Naive thymus-derived CD4-positive, alpha-beta T cell (primary cell): Measurements from ENCODE around the gene SMIM5. TPM values are rescaled to one million over a fixed set of nuclear protein-coding genes. Genes with fewer than 3 reads are reported as not detected.

Experiments
- ATAC-seq: fragments of 150-1000 bp; cut with Tn5 transposase; 2 replicates; pipeline ENCODE4 v1.10.0; 2021; ENCODE audit warnings: mild to moderate bottlenecking, moderate library complexity
- CTCF ChIA-PET: fragments of 350-600 bp; sonication (Branson Sonifier 250); formaldehyde crosslinking; loops from one replicate; lab custom pipeline; 2021; ENCODE audit warnings: antibody characterized with exemption; lab: Charles Lee
- POLR2A ChIA-PET: fragments of 350-600 bp; sonication (Branson Sonifier 250); formaldehyde crosslinking; loops from one replicate; lab custom pipeline; 2021; ENCODE audit warnings: antibody characterized with exemption, inconsistent platforms; lab: Charles Lee
- DNase-seq, 9 donors: peaks; one replicate each; pipeline versions ENCODE4 v3.0.0 to v3.0.0-alpha.2; 2020 to 2022; ENCODE audit warnings: mixed read lengths in 1 of 9
- H3K27ac ChIP-seq: one replicate; pipeline ENCODE4 v1.7.0; 2013; ENCODE audit warnings: mild to moderate bottlenecking, low read depth, low read length, moderate library complexity
- H3K27me3 ChIP-seq, 2 donors: one replicate each; pipeline ENCODE4 v1.7.0; 2013; ENCODE audit warnings: low read length in 2 of 2, mild to moderate bottlenecking in 2 of 2, moderate library complexity in 2 of 2; ENCODE audit not compliant: control insufficient read depth in 2 of 2, insufficient read depth in 2 of 2
- H3K36me3 ChIP-seq, 3 experiments: 1 replicate in 2 of 3; 2 replicates in 1 of 3; pipeline ENCODE4 v1.7.0; 2013; ENCODE audit warnings: low read length in 3 of 3, mild to moderate bottlenecking in 3 of 3, moderate library complexity in 1 of 3; ENCODE audit not compliant: insufficient read depth in 3 of 3, control insufficient read depth in 2 of 3
- H3K4me1 ChIP-seq, 2 donors: one replicate each; pipeline ENCODE4 v1.7.0; 2013; ENCODE audit warnings: low read length in 2 of 2, mild to moderate bottlenecking in 2 of 2, moderate library complexity in 1 of 2; ENCODE audit not compliant: control insufficient read depth in 2 of 2, insufficient read depth in 2 of 2
- H3K4me3 ChIP-seq: 2 replicates; pipeline ENCODE4 v1.7.0; 2013; ENCODE audit warnings: mild to moderate bottlenecking, low read length
- H3K9me3 ChIP-seq, 3 experiments: 1 replicate in 2 of 3; 2 replicates in 1 of 3; pipeline ENCODE4 v1.7.0; 2013; ENCODE audit warnings: low read length in 3 of 3; ENCODE audit not compliant: control insufficient read depth in 2 of 3
- H3K27ac Mint-ChIP-seq, 9 donors: one replicate each; pipeline ENCODE4 v1.8.0; 2020 to 2022; ENCODE audit warnings: mixed read lengths in 9 of 9, mild to moderate bottlenecking in 8 of 9, moderate library complexity in 5 of 9, inconsistent platforms in 2 of 9
- H3K27me3 Mint-ChIP-seq, 5 donors: one replicate each; pipeline ENCODE4 v1.8.0; 2021 to 2022; ENCODE audit warnings: mixed read lengths in 5 of 5, mild to moderate bottlenecking in 1 of 5
- H3K36me3 Mint-ChIP-seq, 5 donors: one replicate each; pipeline ENCODE4 v1.8.0; 2020 to 2022; ENCODE audit warnings: mixed read lengths in 5 of 5, mild to moderate bottlenecking in 3 of 5, inconsistent platforms in 1 of 5
- H3K4me1 Mint-ChIP-seq, 7 donors: one replicate each; pipeline ENCODE4 v1.8.0; 2020 to 2022; ENCODE audit warnings: mixed read lengths in 7 of 7, mild to moderate bottlenecking in 3 of 7, inconsistent platforms in 1 of 7
- H3K4me3 Mint-ChIP-seq, 10 donors: one replicate each; pipeline ENCODE4 v1.8.0; 2020 to 2022; ENCODE audit warnings: mild to moderate bottlenecking in 10 of 10, mixed read lengths in 10 of 10, moderate library complexity in 6 of 10, inconsistent platforms in 2 of 10
- H3K9me3 Mint-ChIP-seq, 11 donors: one replicate each; pipeline ENCODE4 v1.8.0; 2020 to 2022; ENCODE audit warnings: mixed read lengths in 11 of 11, mild to moderate bottlenecking in 4 of 11, inconsistent platforms in 1 of 11, moderate library complexity in 1 of 11
- intact Hi-C, 2 donors: fragments of 100-400 bp; cut with micrococcal nuclease; formaldehyde crosslinking; loops; one replicate each; pipeline ENCODE4 v1.15.1; 2023
- polyA plus RNA-seq, 2 donors: library from polyadenylated mRNA; unstranded; fragments of 300-500 nt; fragmentation: Illumina TruSeq; gene quantifications; one replicate each; pipeline ENCODE4 v1.2.3, GENCODE V29; 2021
- total RNA-seq, 6 experiments: library from RNA in 5 of 6; stranded (reverse) in 5 of 6; gene quantifications; 1 replicate in 5 of 6; 2 replicates in 1 of 6; pipeline ENCODE4 v1.2.3 and lab custom pipeline; 2021 to 2026

Gene SMIM5
- total and polyA plus RNA-seq, 7 experiments from 2014 or later = 0.06 to 2.4 (median 0.82) TPM

GRCh38 chr17:75654176-75654575 is 20.9 kb downstream of the SMIM5 start:
- peak overlapping the region in 1 of 9 donors; percentile 57 for H3K27ac Mint-ChIP-seq
- H3K4me3 ChIP-seq = no peak overlapping the region
- peaks cover 0 to 11% (median 4%) of the 10 kb centered on the region in 7 donors for H3K4me1 Mint-ChIP-seq
- no peak for ATAC-seq
- no peaks in the 10 kb centered on the region for H3K9me3 ChIP-seq
- CTCF ChIA-PET = interaction anchor here (1.5 to 2.1 kb wide), 3 partner anchors 21 to 99 kb away, joined by 6 to 9 read pairs (median 9); partner anchors contain the start of gene SMIM5
- H3K27me3 Mint-ChIP-seq = no peaks in the 10 kb centered on the region
- no peak overlapping the region for H3K4me3 Mint-ChIP-seq
- intact Hi-C loops = no loop called here
- H3K4me1 ChIP-seq = no peaks in the 10 kb centered on the region
- H3K27ac ChIP-seq = no peak overlapping the region
- H3K9me3 Mint-ChIP-seq = no peaks in the 10 kb centered on the region
- POLR2A ChIA-PET = interaction anchor here (0.9 kb wide), 1 partner anchor 66 kb away, joined by 3 read pairs; no protein-coding TSS in a partner anchor
- no peak for DNase-seq
- peaks cover 0 to 37% (median 9%) of the 10 kb centered on the region in 5 donors for H3K36me3 Mint-ChIP-seq
- H3K36me3 ChIP-seq = peaks cover 0 to 50% (median 0%) of the 10 kb centered on the region in 3 experiments
- no peaks in the 10 kb centered on the region for H3K27me3 ChIP-seq

DNA sequence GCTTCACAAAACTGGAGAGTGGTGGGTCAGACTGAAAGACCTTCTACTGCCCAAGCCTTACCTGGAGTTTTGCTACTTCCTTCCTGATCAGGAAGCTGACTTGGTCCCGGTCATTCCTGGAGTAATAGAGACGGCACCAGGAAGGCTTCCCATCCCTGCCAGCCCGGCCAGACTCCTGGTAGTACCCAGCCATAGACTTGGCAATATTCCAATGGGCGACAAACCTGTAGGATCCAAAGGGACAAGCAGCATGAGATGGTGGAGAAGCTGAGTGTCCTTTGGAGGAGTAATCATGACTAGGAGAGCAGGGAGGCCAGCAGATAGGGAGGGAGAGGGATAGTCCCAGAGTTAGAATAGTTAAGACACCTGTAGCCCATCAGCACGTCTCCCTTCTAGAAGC is 25.0 kb downstream of the SMIM5 start:
- ATAC-seq (no peak), DNase-seq (no peak)
- ChIA-PET POLR2A (interaction anchor here (1.1 to 1.6 kb wide), 2 partner anchors 8 to 9 kb away, joined by 3 read pairs; partner anchors contain the start of genes RECQL5 and SAP30BP), CTCF (interaction anchor here (2.4 kb wide), 1 partner anchor 25 kb away, joined by 10 read pairs; the partner anchor contains the start of gene SMIM5)
- Mint-ChIP-seq H3K4me1 (peaks cover 0 to 7% (median 0%) of the 10 kb centered on the region in 7 donors), H3K36me3 (peaks cover 0 to 39% (median 3%) of the 10 kb centered on the region in 5 donors), H3K9me3 (no peaks in the 10 kb centered on the region), H3K27me3 (no peaks in the 10 kb centered on the region), H3K27ac (no peak overlapping the region), H3K4me3 (no peak overlapping the region)
- H3K36me3 ChIP-seq = peaks cover 0 to 63% (median 4%) of the 10 kb centered on the region in 3 experiments
- H3K4me3 ChIP-seq = no peak overlapping the region
- H3K27me3 ChIP-seq = no peaks in the 10 kb centered on the region
- no peak overlapping the region for H3K27ac ChIP-seq
- no peaks in the 10 kb centered on the region for H3K4me1 ChIP-seq
- no peaks in the 10 kb centered on the region for H3K9me3 ChIP-seq
- intact Hi-C loops = no loop called here

GRCh38 chr17:75661531-75661930 is 28.3 kb downstream of the SMIM5 start:
- Histone ChIP-seq H3K27ac (no peak overlapping the region), H3K27me3 (no peaks in the 10 kb centered on the region), H3K9me3 (no peaks in the 10 kb centered on the region), H3K36me3 (peaks cover 0 to 57% (median 4%) of the 10 kb centered on the region in 3 experiments), H3K4me1 (peaks cover 6 to 10% of the 10 kb centered on the region in 2 donors), H3K4me3 (no peak overlapping the region)
- DNase-seq = no peak
- peaks cover 2 to 14% (median 6%) of the 10 kb centered on the region in 7 donors for H3K4me1 Mint-ChIP-seq
- H3K27me3 Mint-ChIP-seq = no peaks in the 10 kb centered on the region
- H3K27ac Mint-ChIP-seq = no peak overlapping the region
- peaks cover 4 to 40% (median 8%) of the 10 kb centered on the region in 5 donors for H3K36me3 Mint-ChIP-seq
- intact Hi-C loops = no loop called here
- H3K4me3 Mint-ChIP-seq = no peak overlapping the region
- ChIA-PET POLR2A (interaction anchor here (0.5 kb wide), 1 partner anchor 34 kb away, joined by 3 read pairs; no protein-coding TSS in a partner anchor), CTCF (interaction anchor here (0.7 to 1.7 kb wide), 2 partner anchors 11 to 24 kb away, joined by 3 to 4 read pairs; no protein-coding TSS in a partner anchor)
- no peaks in the 10 kb centered on the region for H3K9me3 Mint-ChIP-seq
- ATAC-seq = no peak

DNA sequence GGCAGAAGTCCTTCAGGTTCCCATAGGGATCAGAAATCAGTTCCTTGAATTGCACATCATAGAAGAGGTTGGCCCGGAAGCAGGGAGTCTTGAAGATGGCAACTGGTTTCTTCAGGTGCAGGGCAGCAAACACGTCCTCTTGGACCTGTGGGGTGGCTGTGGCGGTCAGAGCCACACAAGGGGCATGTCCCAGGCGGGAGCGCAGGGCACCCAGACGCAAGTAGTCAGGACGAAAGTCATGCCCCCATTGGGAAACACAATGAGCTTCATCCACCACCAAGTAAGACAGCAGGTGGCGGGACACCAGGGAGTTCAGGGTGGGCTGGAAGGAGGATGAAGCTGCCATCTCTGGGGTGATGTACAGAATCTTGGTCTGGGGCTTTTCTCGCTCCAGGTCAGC is 29.3 kb downstream of the SMIM5 start:
- Histone ChIP-seq H3K27me3 (no peaks in the 10 kb centered on the region), H3K36me3 (peaks cover 0 to 54% (median 4%) of the 10 kb centered on the region in 3 experiments), H3K4me1 (peaks cover 9 to 12% of the 10 kb centered on the region in 2 donors), H3K4me3 (no peak overlapping the region), H3K9me3 (no peaks in the 10 kb centered on the region), H3K27ac (no peak overlapping the region)
- H3K9me3 Mint-ChIP-seq = no peaks in the 10 kb centered on the region
- no peaks in the 10 kb centered on the region for H3K27me3 Mint-ChIP-seq
- POLR2A ChIA-PET = no interaction called here
- DNase-seq (no peak), ATAC-seq (no peak)
- peak overlapping the region in 1 of 10 donors; percentile 32 for H3K4me3 Mint-ChIP-seq
- H3K36me3 Mint-ChIP-seq = peaks cover 4 to 34% (median 8%) of the 10 kb centered on the region in 5 donors
- intact Hi-C loops = no loop called here
- H3K27ac Mint-ChIP-seq = no peak overlapping the region
- H3K4me1 Mint-ChIP-seq = peaks cover 2 to 14% (median 6%) of the 10 kb centered on the region in 7 donors
- CTCF ChIA-PET = interaction anchor here (0.6 to 1.7 kb wide), 3 partner anchors 10 to 975 kb away, joined by 3 to 4 read pairs (median 3); no protein-coding TSS in a partner anchor

DNA sequence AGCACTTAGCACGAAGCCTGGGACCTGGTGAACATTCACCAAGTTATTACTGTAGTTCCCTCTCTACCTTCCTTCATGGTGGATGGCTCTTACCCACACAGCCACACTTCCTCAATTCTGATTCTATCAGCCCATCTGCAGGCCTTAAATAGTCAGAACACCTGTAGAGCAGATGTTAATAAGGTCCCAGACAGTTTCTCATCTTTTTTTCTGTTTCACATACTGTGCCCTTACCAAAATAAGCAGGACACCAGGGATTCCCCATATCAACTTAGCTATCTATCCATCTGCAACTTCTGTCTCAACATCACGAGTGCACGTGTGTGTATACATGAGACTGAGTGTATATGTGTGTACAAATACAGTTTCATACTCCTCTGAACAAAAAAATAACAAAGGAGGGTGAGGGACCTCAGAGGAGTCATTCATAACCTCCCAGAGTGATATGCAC is 30.9 kb downstream of the SMIM5 start:
- no peak for ATAC-seq
- DNase-seq = no peak
- Mint-ChIP-seq H3K27ac (no peak overlapping the region), H3K4me1 (peaks cover 4 to 26% (median 7%) of the 10 kb centered on the region in 7 donors), H3K9me3 (no peaks in the 10 kb centered on the region), H3K36me3 (peaks cover 4 to 39% (median 13%) of the 10 kb centered on the region in 5 donors), H3K4me3 (no peak overlapping the region), H3K27me3 (no peaks in the 10 kb centered on the region)
- intact Hi-C loops = no loop called here
- H3K9me3 ChIP-seq = no peaks in the 10 kb centered on the region
- peaks cover 19 to 21% of the 10 kb centered on the region in 2 donors for H3K4me1 ChIP-seq
- no peaks in the 10 kb centered on the region for H3K27me3 ChIP-seq
- CTCF ChIA-PET = no interaction called here
- peaks cover 0 to 52% (median 4%) of the 10 kb centered on the region in 3 experiments for H3K36me3 ChIP-seq
- H3K27ac ChIP-seq = no peak overlapping the region
- no peak overlapping the region for H3K4me3 ChIP-seq
- POLR2A ChIA-PET = no interaction called here

DNA sequence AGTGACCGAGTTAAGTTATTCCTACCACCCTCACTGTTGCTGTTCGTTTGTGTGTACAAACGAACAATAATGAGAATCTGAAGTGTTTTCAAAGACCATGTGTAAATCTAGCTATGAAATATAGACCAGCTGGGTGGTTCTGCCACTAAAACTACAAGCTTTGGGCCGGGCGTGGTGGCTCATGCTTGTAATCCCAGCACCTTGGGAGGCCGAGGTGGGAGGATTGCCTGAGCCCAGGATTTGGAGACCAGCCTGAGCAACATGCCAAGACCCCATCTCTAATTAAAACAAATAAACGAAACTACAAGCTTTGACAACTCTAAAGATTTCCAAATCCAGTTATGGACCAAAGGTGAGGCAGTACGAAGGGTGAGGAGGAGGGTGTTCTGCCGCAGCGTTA is 32.7 kb downstream of the SMIM5 start:
- no peaks in the 10 kb centered on the region for H3K27me3 ChIP-seq
- H3K36me3 ChIP-seq = peaks cover 7 to 53% (median 10%) of the 10 kb centered on the region in 3 experiments
- DNase-seq (no peak), ATAC-seq (no peak)
- peaks cover 8 to 41% (median 20%) of the 10 kb centered on the region in 5 donors for H3K36me3 Mint-ChIP-seq
- intact Hi-C loops = loop anchor here (2.0 to 5.0 kb wide), 4 partner anchors 83 to 794 kb away; partner anchors contain the start of genes CASKIN2 (in 1 of the 2), FDXR (in 1 of the 2), PRPSAP1 (in 1 of the 2) and TSEN54 (in 1 of the 2)
- POLR2A ChIA-PET = interaction anchor here (0.6 to 2.3 kb wide), 13 partner anchors 8 to 621 kb away, joined by 3 to 16 read pairs (median 4); partner anchors contain the start of genes GALK1, SLC25A19 and UNK
- no peaks in the 10 kb centered on the region for H3K27me3 Mint-ChIP-seq
- peak overlapping the region in 5 of 10 donors; percentile 59 to 68 (median 63) for H3K4me3 Mint-ChIP-seq
- peak overlapping the region; percentile 99 for H3K4me3 ChIP-seq
- H3K27ac ChIP-seq = peak overlapping the region; percentile 96
- H3K4me1 Mint-ChIP-seq = peaks cover 11 to 34% (median 15%) of the 10 kb centered on the region in 7 donors
- CTCF ChIA-PET = interaction anchor here (0.6 to 1.9 kb wide), 6 partner anchors 9 to 189 kb away, joined by 3 to 6 read pairs (median 4); partner anchors contain the start of genes SMIM5 and WBP2
- H3K4me1 ChIP-seq = peaks cover 21 to 24% of the 10 kb centered on the region in 2 donors
- no peaks in the 10 kb centered on the region for H3K9me3 ChIP-seq
- peak overlapping the region in 5 of 9 donors; percentile 6 to 83 (median 60) for H3K27ac Mint-ChIP-seq
- H3K9me3 Mint-ChIP-seq = no peaks in the 10 kb centered on the region
